ENCODE measurements around the gene GNAT1. TPM values are rescaled to one million over a fixed set of nuclear protein-coding genes. Genes with fewer than 3 reads are reported as not detected.
A peak's percentile ranks its signal among the peaks of the same experiment; 100 is the strongest.

The GNAT1 gene
- total RNA-seq, 1 experiment from 2014 or later: 0.13 TPM

GRCh38 chr3:50239649-50240048 lies 48.2 kb downstream of the GNAT1 start (continued):
- TF ChIP-seq ARID4B (CRISPR knock-in tag; IDR thresholded peaks at IDR 0.05; ENCODE audit: borderline replicate concordance): no peak
- TF ChIP-seq NFE2L1 (CRISPR knock-in tag; IDR thresholded peaks at IDR 0.05): no peak
- no peak for TF ChIP-seq ZNF512 (CRISPR knock-in tag; IDR thresholded peaks at IDR 0.05; ENCODE audit: borderline replicate concordance)
- TF ChIP-seq E2F5 (CRISPR knock-in tag; IDR thresholded peaks at IDR 0.05): no peak
- TF ChIP-seq CBFB (CRISPR knock-in tag; IDR thresholded peaks at IDR 0.05; ENCODE audit: low read depth): no peak

GRCh38 chr3:50241163-50241562 lies 49.8 kb downstream of the GNAT1 start:
- ATAC-seq (peak; percentile 59), DNase-seq (ENCODE audit: low spot score) (peak; percentile 95)
- no peaks in the 10 kb centered on the region for H3K9me3 Mint-ChIP-seq
- TF ChIP-seq MLX (CRISPR knock-in tag; IDR thresholded peaks at IDR 0.05) (no peak), ETV6 (CRISPR knock-in tag; IDR thresholded peaks at IDR 0.05) (0 out of 2 replicates have a peak, but pooled peaks have one; percentile 65), GABPB1 (CRISPR knock-in tag; IDR thresholded peaks at IDR 0.05) (no peak), ZNF423 (CRISPR knock-in tag; IDR thresholded peaks at IDR 0.05) (peak; percentile 60; the same call in 1 of the 2 replicates), CBFB (CRISPR knock-in tag; IDR thresholded peaks at IDR 0.05; ENCODE audit: low read depth) (0 out of 2 replicates have a peak, but pooled peaks have one; percentile 52), ZNF138 (CRISPR knock-in tag; conservative IDR thresholded peaks at IDR 0.05) (no peak), ZNF281 (CRISPR knock-in tag; IDR thresholded peaks at IDR 0.05) (peak; percentile 97), AR (CRISPR knock-in tag; IDR thresholded peaks at IDR 0.05) (no peak), E2F5 (CRISPR knock-in tag; IDR thresholded peaks at IDR 0.05) (0 out of 2 replicates have a peak, but pooled peaks have one; percentile 28), CREM (CRISPR knock-in tag; IDR thresholded peaks at IDR 0.05) (0 out of 2 replicates have a peak, but pooled peaks have one; percentile 18), ZBTB21 (CRISPR knock-in tag; IDR thresholded peaks at IDR 0.05; ENCODE audit: borderline replicate concordance) (no peak), FOXP4 (CRISPR knock-in tag; IDR thresholded peaks at IDR 0.05) (no peak), TEAD1 (CRISPR knock-in tag; IDR thresholded peaks at IDR 0.05) (peak; percentile 85; the same call in 1 of the 2 replicates), JUN (CRISPR knock-in tag; IDR thresholded peaks at IDR 0.05) (no peak), SP1 (CRISPR knock-in tag; conservative IDR thresholded peaks at IDR 0.05) (peak; percentile 82)
- peak overlapping the region; percentile 69 for H3K4me3 Mint-ChIP-seq
- H3K27me3 Mint-ChIP-seq (ENCODE audit: low read depth): no peaks in the 10 kb centered on the region
- ChIA-PET POLR2A (interaction anchor here (0.8 to 2.5 kb wide), 6 partner anchors 14 to 62 kb away, joined by 3 to 22 read pairs (median 5); partner anchors contain the start of genes HYAL1 and SEMA3B), CTCF (interaction anchor here (0.8 to 6.4 kb wide), 19 partner anchors 9 to 127 kb away, joined by 3 to 88 read pairs (median 5); partner anchors contain the start of genes HYAL3 and NAA80)
- peaks cover 86% of the 10 kb centered on the region for H3K4me1 Mint-ChIP-seq
- H3K36me3 Mint-ChIP-seq: peaks cover 2% of the 10 kb centered on the region; the same call in 1 of the 2 replicates
- peak overlapping the region; percentile 96 for H3K27ac Mint-ChIP-seq
